ENCODE data around the gene ERBIN. TPM values are rescaled to one million over a fixed set of nuclear protein-coding genes. Genes with fewer than 3 reads are reported as not detected.

The ERBIN gene
- total RNA-seq, 2 experiments from 2014 or later, result 44.8 to 52.3 TPM

DNA sequence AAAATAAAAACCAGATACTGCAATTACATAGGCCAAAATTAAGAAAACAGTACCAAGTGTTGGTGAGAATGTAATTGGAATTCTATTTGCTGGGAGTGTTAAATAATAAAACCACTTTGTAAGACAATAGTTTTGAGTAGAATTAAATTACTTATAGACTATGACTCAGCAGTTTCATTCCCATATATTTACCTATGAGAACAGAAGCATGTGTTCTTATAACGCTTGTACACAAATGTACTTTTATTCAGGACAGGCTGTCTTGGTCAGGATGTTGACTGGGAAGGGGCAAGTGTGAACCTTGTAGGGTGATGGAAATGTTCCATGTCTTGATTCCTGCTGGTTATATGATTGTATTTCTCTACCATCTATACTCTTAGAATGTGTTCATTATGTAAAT is 56.3 kb downstream of the ERBIN start:
- peaks cover 62% of the 10 kb centered on the region for H3K4me1 Mint-ChIP-seq
- H3K36me3 Mint-ChIP-seq (ENCODE audit: low read depth), result peaks cover 11% of the 10 kb centered on the region
- ATAC-seq (no peak), DNase-seq (no peak)
- ChIA-PET CTCF (no interaction called here), POLR2A (no interaction called here)
- no peak overlapping the region for H3K4me3 Mint-ChIP-seq
- H3K9me3 Mint-ChIP-seq (ENCODE audit: low read depth), result peaks cover 2% of the 10 kb centered on the region
- intact Hi-C loops (cut with DNase I, micrococcal nuclease), result no loop called here
- no peaks in the 10 kb centered on the region for H3K27me3 Mint-ChIP-seq
- H3K27ac Mint-ChIP-seq, result peak overlapping the region; percentile 33

DNA sequence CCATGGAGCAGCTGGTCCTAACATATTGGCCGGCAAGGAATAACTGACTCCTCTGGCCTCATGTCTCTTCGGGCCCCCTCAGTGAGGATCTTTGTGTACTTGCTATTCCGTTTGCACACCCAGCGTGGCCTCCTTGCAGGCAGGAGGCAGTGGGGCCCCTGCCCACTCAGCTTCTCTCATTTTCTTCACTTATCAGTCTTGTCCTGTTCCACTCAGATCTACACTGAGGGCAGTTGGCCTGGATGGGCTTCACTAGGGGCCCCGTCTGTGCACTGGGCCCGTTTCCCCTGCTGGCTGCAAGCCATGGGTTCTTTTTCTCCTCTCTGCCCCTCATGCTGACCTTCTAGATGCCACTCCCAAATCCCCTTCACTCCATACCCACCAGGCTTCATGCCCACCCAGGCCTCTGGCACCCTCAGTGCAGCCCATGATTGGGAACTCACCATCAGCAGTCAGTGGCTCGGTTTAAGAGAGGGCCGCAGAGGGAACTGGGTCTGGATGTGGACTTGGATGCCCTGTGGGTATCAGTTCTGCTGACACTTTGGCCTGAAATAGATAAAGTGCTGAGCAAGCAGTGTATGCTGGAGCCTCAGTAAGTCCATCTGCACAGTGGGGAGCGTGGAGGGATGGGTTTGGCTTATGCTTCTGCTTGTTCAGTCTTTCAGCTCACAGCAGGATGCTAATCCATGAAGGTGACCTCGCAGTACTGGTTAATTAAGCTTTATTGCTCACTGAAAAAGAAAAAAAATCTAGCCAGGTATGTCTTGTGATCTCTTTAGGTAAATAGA is 57.9 kb downstream of the ERBIN start:
- Mint-ChIP-seq H3K27ac (no peak overlapping the region), H3K36me3 (ENCODE audit: low read depth) (peaks cover 6% of the 10 kb centered on the region), H3K27me3 (no peaks in the 10 kb centered on the region), H3K4me3 (no peak overlapping the region), H3K4me1 (peaks cover 60% of the 10 kb centered on the region), H3K9me3 (ENCODE audit: low read depth) (peaks cover 2% of the 10 kb centered on the region)
- no peak for DNase-seq
- POLR2A ChIA-PET, result no interaction called here
- intact Hi-C loops (cut with DNase I, micrococcal nuclease), result no loop called here
- no peak for ATAC-seq
- CTCF ChIA-PET, result no interaction called here

DNA sequence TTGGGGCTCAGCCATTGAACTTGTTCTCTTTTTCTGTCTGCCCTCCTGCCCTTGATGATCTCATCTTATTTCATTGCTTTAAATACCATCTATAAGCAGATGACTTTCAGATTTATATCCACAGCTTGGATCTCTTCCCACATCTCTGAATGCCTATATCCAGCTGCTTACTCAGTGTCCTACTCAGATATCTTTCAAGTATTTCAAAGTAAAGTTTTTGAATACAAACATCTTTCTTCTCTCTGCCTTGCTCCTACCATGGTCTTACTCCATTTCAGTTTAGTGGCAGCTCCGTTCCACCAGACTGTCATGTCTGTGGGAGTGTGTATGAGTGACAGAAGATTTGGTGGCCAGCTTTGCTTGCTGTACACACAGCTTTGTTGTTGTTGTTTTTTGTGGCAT is 59.7 kb downstream of the ERBIN start:
- Mint-ChIP-seq H3K4me1 (peaks cover 49% of the 10 kb centered on the region), H3K27ac (no peak overlapping the region), H3K27me3 (no peaks in the 10 kb centered on the region), H3K9me3 (ENCODE audit: low read depth) (no peaks in the 10 kb centered on the region), H3K36me3 (ENCODE audit: low read depth) (peaks cover 4% of the 10 kb centered on the region), H3K4me3 (no peak overlapping the region)
- ATAC-seq (no peak), DNase-seq (no peak)
- ChIA-PET CTCF (interaction anchor here (0.8 to 1.6 kb wide), 2 partner anchors 12 to 78 kb away, joined by 3 to 4 read pairs; no protein-coding TSS in a partner anchor), POLR2A (no interaction called here)
- intact Hi-C loops (cut with DNase I, micrococcal nuclease), result no loop called here

DNA sequence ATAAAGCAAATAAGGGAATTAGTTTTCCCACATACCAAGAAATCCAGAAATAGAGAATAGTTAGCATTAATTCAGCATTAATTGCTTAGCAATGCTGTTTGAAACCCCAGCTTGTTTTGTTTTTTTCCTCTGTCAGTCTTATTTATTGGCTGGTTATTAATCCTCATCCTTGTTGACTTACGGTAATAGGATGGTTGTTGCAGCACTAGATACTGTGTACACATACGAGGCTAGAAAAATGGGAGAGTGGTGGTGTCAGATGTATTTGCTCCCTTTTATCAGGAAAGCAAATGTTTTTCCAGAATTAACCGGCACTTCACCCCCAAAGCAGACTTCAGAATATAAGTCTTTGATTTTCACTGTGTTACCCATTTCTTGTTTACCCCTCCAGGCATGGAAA is 60.4 kb downstream of the ERBIN start:
- intact Hi-C loops (cut with DNase I, micrococcal nuclease), result no loop called here
- Mint-ChIP-seq H3K4me3 (no peak overlapping the region), H3K4me1 (peaks cover 44% of the 10 kb centered on the region), H3K36me3 (ENCODE audit: low read depth) (peaks cover 4% of the 10 kb centered on the region), H3K27ac (no peak overlapping the region), H3K9me3 (ENCODE audit: low read depth) (no peaks in the 10 kb centered on the region), H3K27me3 (no peaks in the 10 kb centered on the region)
- DNase-seq (no peak), ATAC-seq (no peak)
- ChIA-PET CTCF (interaction anchor here (0.8 to 1.6 kb wide), 2 partner anchors 12 to 79 kb away, joined by 3 to 4 read pairs; no protein-coding TSS in a partner anchor), POLR2A (no interaction called here)

DNA sequence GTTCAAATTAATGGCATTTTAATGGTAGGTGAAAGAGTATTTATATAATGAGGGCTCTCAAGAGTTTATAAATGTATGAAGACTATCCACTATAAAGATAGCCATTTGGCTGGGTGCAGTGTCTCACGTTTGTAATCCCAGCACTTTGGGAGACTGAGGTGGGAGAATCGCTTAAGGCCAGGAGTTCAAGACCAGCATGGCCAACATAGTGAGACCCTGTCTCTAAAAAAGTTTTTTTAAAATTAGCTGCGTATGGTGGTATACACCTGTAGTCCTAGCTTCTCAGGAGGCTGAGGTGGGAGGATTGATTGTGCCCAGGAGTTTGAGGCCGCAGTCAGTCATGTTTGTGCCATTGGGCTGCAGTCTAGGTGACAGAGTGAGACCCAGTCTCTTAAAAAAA is 61.6 kb downstream of the ERBIN start:
- CTCF ChIA-PET, result no interaction called here
- H3K27ac Mint-ChIP-seq, result no peak overlapping the region

DNA sequence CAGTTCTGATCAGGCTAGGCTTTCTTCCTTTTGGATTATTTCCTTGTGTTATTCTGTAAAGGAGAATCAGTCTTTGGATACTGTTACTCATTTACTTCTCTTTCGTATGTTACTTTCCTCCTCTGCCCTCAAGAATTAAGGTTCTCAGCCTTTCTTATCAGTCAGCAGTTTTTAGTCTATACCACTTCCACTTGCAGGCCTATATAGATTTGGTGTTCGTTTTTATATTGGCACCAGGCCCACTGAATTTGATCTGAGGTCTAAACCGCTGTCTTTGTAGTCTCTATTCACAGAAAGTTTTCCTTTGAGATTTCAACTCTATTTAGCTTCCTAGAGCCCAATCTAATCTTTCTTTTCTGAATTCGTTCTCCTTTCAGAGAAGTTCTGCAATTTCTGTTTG is 62.8 kb downstream of the ERBIN start:
- peak overlapping the region; percentile 12 for H3K27ac Mint-ChIP-seq
- DNase-seq, result no peak
- ChIA-PET CTCF (no interaction called here), POLR2A (no interaction called here)
- ATAC-seq, result no peak
- H3K36me3 Mint-ChIP-seq (ENCODE audit: low read depth), result peaks cover 12% of the 10 kb centered on the region
- intact Hi-C loops (cut with DNase I, micrococcal nuclease), result no loop called here
- H3K4me1 Mint-ChIP-seq, result peaks cover 32% of the 10 kb centered on the region
- H3K4me3 Mint-ChIP-seq, result no peak overlapping the region
- H3K9me3 Mint-ChIP-seq (ENCODE audit: low read depth), result no peaks in the 10 kb centered on the region
- H3K27me3 Mint-ChIP-seq, result no peaks in the 10 kb centered on the region

More for the DNA sequence above, 61.6 kb downstream of the ERBIN start:
- no peaks in the 10 kb centered on the region for H3K9me3 Mint-ChIP-seq (ENCODE audit: low read depth)
- intact Hi-C loops (cut with DNase I, micrococcal nuclease), result no loop called here
- POLR2A ChIA-PET, result no interaction called here
- ATAC-seq (no peak), DNase-seq (no peak)
- peaks cover 34% of the 10 kb centered on the region for H3K4me1 Mint-ChIP-seq
- no peak overlapping the region for H3K4me3 Mint-ChIP-seq
- peaks cover 10% of the 10 kb centered on the region for H3K36me3 Mint-ChIP-seq (ENCODE audit: low read depth)
- H3K27me3 Mint-ChIP-seq, result no peaks in the 10 kb centered on the region

DNA sequence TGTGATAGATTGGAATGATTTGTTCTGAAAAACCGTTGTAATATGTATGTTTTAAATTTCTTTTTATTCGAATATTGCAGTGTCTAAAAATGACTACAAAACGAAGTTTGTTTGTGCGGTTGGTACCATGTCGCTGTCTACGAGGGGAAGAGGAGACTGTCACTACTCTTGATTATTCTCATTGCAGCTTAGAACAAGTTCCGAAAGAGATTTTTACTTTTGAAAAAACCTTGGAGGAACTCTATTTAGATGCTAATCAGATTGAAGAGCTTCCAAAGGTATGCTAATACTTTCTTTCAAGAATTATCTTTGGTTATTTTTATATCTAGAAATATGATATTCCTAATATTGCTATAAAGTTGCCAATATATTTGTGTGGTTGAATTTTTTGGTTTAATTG is 66.3 kb downstream of the ERBIN start:
- intact Hi-C loops (cut with DNase I, micrococcal nuclease), result no loop called here
- DNase-seq, result no peak
- no peak overlapping the region for H3K4me3 Mint-ChIP-seq
- no peaks in the 10 kb centered on the region for H3K27me3 Mint-ChIP-seq
- H3K9me3 Mint-ChIP-seq (ENCODE audit: low read depth), result no peaks in the 10 kb centered on the region
- H3K36me3 Mint-ChIP-seq (ENCODE audit: low read depth), result peaks cover 28% of the 10 kb centered on the region
- ATAC-seq, result no peak
- H3K4me1 Mint-ChIP-seq, result peaks cover 30% of the 10 kb centered on the region
- CTCF ChIA-PET, result interaction anchor here (1.3 kb wide), 1 partner anchor 29 kb away, joined by 3 read pairs; no protein-coding TSS in a partner anchor
- POLR2A ChIA-PET, result no interaction called here
- H3K27ac Mint-ChIP-seq, result no peak overlapping the region

DNA sequence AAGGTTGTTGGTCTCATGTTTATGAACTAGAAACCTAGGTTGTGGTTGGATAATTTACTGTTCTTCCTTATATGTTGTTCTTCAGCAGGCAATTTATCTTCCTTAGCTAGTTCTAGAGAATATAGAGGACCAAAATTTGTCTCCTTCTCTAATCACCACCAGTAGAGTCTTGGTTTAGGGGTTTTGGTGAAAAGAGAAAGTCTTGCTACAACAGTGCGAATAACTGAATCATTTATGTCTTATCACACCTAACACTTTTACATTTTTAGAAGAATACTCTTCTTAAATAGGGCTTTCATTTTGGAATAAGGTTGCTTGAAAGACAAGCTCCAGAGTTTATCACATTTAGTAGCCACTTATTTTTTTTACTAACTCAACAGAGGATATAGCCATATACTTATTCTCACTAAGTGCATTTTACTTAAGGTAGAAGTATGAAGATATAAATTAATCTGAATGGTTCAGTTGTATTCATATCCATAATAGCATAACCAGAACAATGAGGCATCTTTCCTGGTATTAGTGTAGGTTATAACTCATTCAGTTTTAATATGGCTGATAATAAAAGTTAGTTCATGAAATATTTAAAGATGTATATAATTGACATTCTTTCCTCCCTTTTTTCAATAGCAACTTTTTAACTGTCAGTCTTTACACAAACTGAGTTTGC is 67.9 kb downstream of the ERBIN start:
- H3K9me3 Mint-ChIP-seq (ENCODE audit: low read depth), result no peaks in the 10 kb centered on the region
- DNase-seq (no peak), ATAC-seq (peak; percentile 51)
- H3K36me3 Mint-ChIP-seq (ENCODE audit: low read depth), result peaks cover 24% of the 10 kb centered on the region
- H3K4me3 Mint-ChIP-seq, result no peak overlapping the region
- CTCF ChIA-PET, result interaction anchor here (0.6 to 1.4 kb wide), 3 partner anchors 14 to 382 kb away, joined by 3 to 4 read pairs (median 3); no protein-coding TSS in a partner anchor
- peaks cover 25% of the 10 kb centered on the region for H3K4me1 Mint-ChIP-seq
- intact Hi-C loops (cut with DNase I, micrococcal nuclease), result loop anchor here in 1 of 2 experiments (1.0 kb wide), 1 partner anchor 8 kb away; no protein-coding TSS in a partner anchor
- H3K27ac Mint-ChIP-seq, result no peak overlapping the region
- POLR2A ChIA-PET, result no interaction called here
- H3K27me3 Mint-ChIP-seq, result no peaks in the 10 kb centered on the region

DNA sequence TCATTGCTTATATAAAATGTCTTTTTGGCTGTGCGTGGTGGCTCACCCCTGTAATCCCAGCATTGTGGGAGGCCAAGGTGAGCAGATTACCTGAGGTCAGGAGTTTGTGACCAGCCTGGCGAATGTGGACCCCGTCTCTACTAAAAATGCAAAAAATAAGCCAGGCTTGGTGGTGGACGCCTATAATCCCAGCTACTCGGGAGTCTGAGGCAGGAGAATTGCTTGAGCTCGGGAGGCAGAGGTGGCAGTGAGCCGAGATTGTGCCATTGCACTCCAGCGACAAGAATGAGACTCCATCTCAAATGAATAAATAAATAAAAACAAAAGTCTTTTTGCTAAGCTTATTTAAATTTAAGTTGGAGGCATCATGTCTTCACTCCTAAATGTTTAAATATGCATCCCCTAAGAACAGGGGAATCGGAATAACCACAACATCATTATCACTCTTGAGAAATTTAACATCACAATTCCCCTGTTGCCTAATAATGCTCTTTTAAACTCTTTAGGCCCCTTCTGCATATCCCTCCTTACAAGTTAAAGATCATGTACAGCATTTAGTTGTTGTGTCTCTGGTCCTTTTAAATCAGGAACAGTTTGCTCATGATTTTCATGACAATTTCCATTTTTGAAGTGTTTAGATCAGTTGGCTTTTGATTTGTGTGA is 72.8 kb downstream of the ERBIN start:
- Mint-ChIP-seq H3K27me3 (no peaks in the 10 kb centered on the region), H3K4me3 (no peak overlapping the region), H3K36me3 (ENCODE audit: low read depth) (peaks cover 43% of the 10 kb centered on the region), H3K4me1 (peaks cover 52% of the 10 kb centered on the region), H3K27ac (no peak overlapping the region), H3K9me3 (ENCODE audit: low read depth) (no peaks in the 10 kb centered on the region)
- DNase-seq (no peak), ATAC-seq (no peak)
- ChIA-PET POLR2A (no interaction called here), CTCF (no interaction called here)
- intact Hi-C loops (cut with DNase I, micrococcal nuclease), result no loop called here

DNA sequence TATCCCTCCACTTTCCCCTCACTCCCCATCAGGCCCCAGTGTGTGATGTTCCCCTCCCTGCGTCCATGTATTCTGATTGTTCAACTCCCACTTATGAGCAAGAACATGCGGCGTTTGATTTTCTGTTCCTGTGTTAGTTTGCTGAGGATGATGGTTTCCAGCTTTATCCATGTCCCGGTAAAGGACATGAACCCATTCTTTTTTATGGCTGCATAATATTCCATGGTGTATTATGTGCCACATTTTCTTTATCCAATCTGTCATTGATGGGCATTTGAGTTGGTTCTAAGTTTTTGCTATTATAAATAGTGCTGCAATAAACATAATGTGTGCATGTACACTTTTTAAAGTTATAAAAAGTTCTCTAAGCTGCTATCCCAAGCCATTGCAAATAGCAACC is 75.6 kb downstream of the ERBIN start:
- no peaks in the 10 kb centered on the region for H3K27me3 Mint-ChIP-seq
- no peak for ATAC-seq
- H3K4me3 Mint-ChIP-seq, result no peak overlapping the region
- intact Hi-C loops (cut with DNase I, micrococcal nuclease), result loop anchor here (1.0 to 5.0 kb wide), 6 partner anchors 8 to 260 kb away; partner anchors contain the start of gene ERBIN (in 2 of the 2)
- POLR2A ChIA-PET, result interaction anchor here (0.7 kb wide), 1 partner anchor 9 kb away, joined by 3 read pairs; no protein-coding TSS in a partner anchor
- peaks cover 48% of the 10 kb centered on the region for H3K36me3 Mint-ChIP-seq (ENCODE audit: low read depth)
- H3K9me3 Mint-ChIP-seq (ENCODE audit: low read depth), result peaks cover 6% of the 10 kb centered on the region
- peaks cover 43% of the 10 kb centered on the region for H3K4me1 Mint-ChIP-seq
- CTCF ChIA-PET, result interaction anchor here (0.7 to 1.2 kb wide), 2 partner anchors 40 to 309 kb away, joined by 4 read pairs; no protein-coding TSS in a partner anchor
- no peak for DNase-seq
- no peak overlapping the region for H3K27ac Mint-ChIP-seq

DNA sequence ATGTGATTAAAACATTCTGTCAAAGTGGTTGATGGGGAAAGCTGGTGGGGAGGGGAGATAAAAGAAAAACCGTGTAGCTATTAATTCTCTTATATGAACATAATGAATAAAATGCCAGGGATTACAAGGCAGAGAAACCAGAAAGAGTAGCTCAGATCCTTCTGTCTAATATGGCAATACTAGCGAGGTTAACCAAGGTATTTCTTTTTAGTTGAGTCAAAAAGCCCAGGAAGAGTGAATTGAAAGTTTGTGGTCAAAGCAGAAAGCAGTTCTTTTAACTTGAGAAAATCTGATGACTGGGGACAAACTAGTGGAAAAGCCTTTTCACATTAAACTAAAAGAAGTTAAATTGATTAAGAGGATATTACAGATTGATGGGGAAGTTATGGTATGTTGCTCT is 76.0 kb downstream of the ERBIN start:
- Mint-ChIP-seq H3K4me1 (peaks cover 41% of the 10 kb centered on the region), H3K36me3 (ENCODE audit: low read depth) (peaks cover 45% of the 10 kb centered on the region), H3K27me3 (no peaks in the 10 kb centered on the region), H3K9me3 (ENCODE audit: low read depth) (peaks cover 6% of the 10 kb centered on the region), H3K27ac (peak overlapping the region; percentile 4), H3K4me3 (no peak overlapping the region)
- ATAC-seq, result peak; percentile 96
- ChIA-PET POLR2A (interaction anchor here (0.7 kb wide), 1 partner anchor 9 kb away, joined by 3 read pairs; no protein-coding TSS in a partner anchor), CTCF (interaction anchor here (0.7 to 1.2 kb wide), 3 partner anchors 40 to 310 kb away, joined by 4 read pairs; no protein-coding TSS in a partner anchor)
- intact Hi-C loops (cut with DNase I, micrococcal nuclease), result loop anchor here (1.0 to 5.0 kb wide), 6 partner anchors 8 to 260 kb away; partner anchors contain the start of gene ERBIN (in 2 of the 2)
- no peak for DNase-seq

All from activated CD4-positive, alpha-beta T cell treated with anti-CD3 and anti-CD28 coated beads for 36 hours (primary cell).